Upper lobe of right lung (tissue), 1 donor: Measurements from ENCODE around the gene RNF144A. TPM values are rescaled to one million over a fixed set of nuclear protein-coding genes. Genes with fewer than 3 reads are reported as not detected.

Experiments used
- ATAC-seq: fragments of 200-7000 bp; cut with Tn5 transposase; one replicate; pipeline ENCODE4 v1.9.1; 2020; ENCODE audit warnings: mild to moderate bottlenecking, moderate library complexity
- DNase-seq: peaks from one replicate; pipeline ENCODE4 v3.0.0-alpha.2; 2020
- H3K27ac ChIP-seq: fragments of 200-600 bp; one replicate; pipeline ENCODE4 v1.8.0; 2022
- H3K27me3 ChIP-seq: fragments of 200-600 bp; one replicate; pipeline ENCODE4 v1.8.0; 2022; ENCODE audit warnings: mild to moderate bottlenecking
- H3K36me3 ChIP-seq: fragments of 200-600 bp; one replicate; pipeline ENCODE4 v1.8.0; 2022
- H3K4me1 ChIP-seq: fragments of 200-600 bp; one replicate; pipeline ENCODE4 v1.8.0; 2022
- H3K4me3 ChIP-seq: fragments of 200-600 bp; one replicate; pipeline ENCODE4 v1.8.0; 2022; ENCODE audit warnings: mild to moderate bottlenecking
- H3K9me3 ChIP-seq: fragments of 200-600 bp; one replicate; pipeline ENCODE4 v1.8.0; 2022
- CTCF ChIP-seq: fragments of 200-600 bp; IDR thresholded peaks from one replicate; pipeline ENCODE4 v1.8.0; 2022; ENCODE audit warnings: antibody characterized with exemption
- intact Hi-C: fragments of 100-400 bp; cut with DNase I; formaldehyde crosslinking; loops from one replicate; pipeline ENCODE4 v1.11.0; 2022
- total RNA-seq: library from RNA; stranded (reverse); fragmentation: NEBNext Ultra II Directional; extraction: Animal tissue kit (Norgen Biotek cat#: 25700); gene quantifications from one replicate; pipeline ENCODE4 v1.2.1, GENCODE V29; 2021
- donor health status: DM: no; HTN: yes; CAD: no; lungs with severe emphysema.

RNF144A gene
- total RNA-seq, 1 donor from 2014 or later, result 16.0 TPM

GRCh38 chr2:7057865-7058400 lies 140.7 kb downstream of the RNF144A start:
- H3K4me3 ChIP-seq, result no peak overlapping the region
- H3K27me3 ChIP-seq, result no peaks in the 10 kb centered on the region
- no peak for TF ChIP-seq CTCF
- peaks cover 11% of the 10 kb centered on the region for H3K4me1 ChIP-seq
- no peak overlapping the region for H3K27ac ChIP-seq
- intact Hi-C loops, result no loop called here
- DNase-seq, result no peak
- no peaks in the 10 kb centered on the region for H3K9me3 ChIP-seq
- no peaks in the 10 kb centered on the region for H3K36me3 ChIP-seq
- peak; percentile 53 for ATAC-seq

DNA sequence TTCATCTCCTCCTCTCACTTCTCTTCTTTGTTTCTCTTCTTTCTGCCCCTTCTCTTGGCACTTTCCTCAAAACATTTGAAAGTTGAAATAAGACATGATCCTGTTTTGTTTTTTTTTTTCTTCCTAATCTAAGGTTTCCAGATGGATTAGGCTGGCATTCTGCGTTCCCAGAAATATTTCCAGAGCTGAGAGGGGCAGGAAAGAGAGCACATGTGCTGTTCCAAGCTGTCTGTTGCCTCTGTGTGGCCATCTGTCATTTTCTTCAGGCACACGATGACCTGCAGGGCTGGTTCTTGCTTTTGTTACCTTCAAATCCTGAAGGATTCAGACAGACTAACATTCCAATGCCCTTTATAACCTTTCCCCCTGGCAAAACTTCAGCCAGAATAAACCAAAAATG lies 142.9 kb downstream of the RNF144A start:
- ATAC-seq, result no peak
- no peak for TF ChIP-seq CTCF
- no peaks in the 10 kb centered on the region for H3K36me3 ChIP-seq
- intact Hi-C loops, result no loop called here
- no peaks in the 10 kb centered on the region for H3K9me3 ChIP-seq
- no peak overlapping the region for H3K4me3 ChIP-seq
- H3K27ac ChIP-seq, result no peak overlapping the region
- H3K4me1 ChIP-seq, result peaks cover 11% of the 10 kb centered on the region
- DNase-seq, result no peak
- H3K27me3 ChIP-seq, result no peaks in the 10 kb centered on the region

GRCh38 chr2:7060631-7061449 lies 143.6 kb downstream of the RNF144A start:
- H3K36me3 ChIP-seq, result no peaks in the 10 kb centered on the region
- H3K4me1 ChIP-seq, result peaks cover 11% of the 10 kb centered on the region
- no peak overlapping the region for H3K27ac ChIP-seq
- DNase-seq (no peak), ATAC-seq (no peak)
- H3K27me3 ChIP-seq, result no peaks in the 10 kb centered on the region
- no peak overlapping the region for H3K4me3 ChIP-seq
- no peaks in the 10 kb centered on the region for H3K9me3 ChIP-seq
- intact Hi-C loops, result no loop called here
- TF ChIP-seq CTCF, result no peak

GRCh38 chr2:7061450-7061789 lies 144.2 kb downstream of the RNF144A start:
- ATAC-seq, result no peak
- peaks cover 11% of the 10 kb centered on the region for H3K4me1 ChIP-seq

GRCh38 chr2:7061921-7062320 lies 144.7 kb downstream of the RNF144A start:
- no peak overlapping the region for H3K4me3 ChIP-seq
- DNase-seq (no peak), ATAC-seq (no peak)
- no peak overlapping the region for H3K27ac ChIP-seq
- intact Hi-C loops, result no loop called here
- H3K27me3 ChIP-seq, result no peaks in the 10 kb centered on the region
- H3K9me3 ChIP-seq, result no peaks in the 10 kb centered on the region
- peaks cover 11% of the 10 kb centered on the region for H3K4me1 ChIP-seq
- H3K36me3 ChIP-seq, result no peaks in the 10 kb centered on the region
- no peak for TF ChIP-seq CTCF

More at GRCh38 chr2:7061450-7061789, 144.2 kb downstream of the RNF144A start:
- Histone ChIP-seq H3K36me3 (no peaks in the 10 kb centered on the region), H3K9me3 (no peaks in the 10 kb centered on the region), H3K27ac (no peak overlapping the region), H3K27me3 (no peaks in the 10 kb centered on the region), H3K4me3 (no peak overlapping the region)
- no peak for TF ChIP-seq CTCF
- intact Hi-C loops, result no loop called here
- DNase-seq, result no peak
